Upper lobe of left lung (tissue), 6 donors: ENCODE results near the gene TTC12. TPM values are rescaled to one million over a fixed set of nuclear protein-coding genes. Genes with fewer than 3 reads are reported as not detected.
A peak's percentile ranks its signal among the peaks of the same experiment; 100 is the strongest.

Experiments used
- ATAC-seq, 2 donors: fragments of 200-7000 bp; cut with Tn5 transposase; one replicate each; pipeline ENCODE4 v1.9.1; 2022; ENCODE audit warnings: mild to moderate bottlenecking in 2 of 2, moderate library complexity in 2 of 2; ENCODE audit not compliant: low FRiP score in 2 of 2
- DNase-seq, 2 donors: peaks; one replicate each; pipeline ENCODE4 v3.0.0-alpha.2; 2019 to 2020
- H3K27ac ChIP-seq, 4 donors: fragments of 200-600 bp; sonication (generic); one replicate each; pipeline ENCODE4 v1.5.1; 2016 to 2019
- H3K27me3 ChIP-seq, 4 donors: fragments of 200-600 bp; sonication (generic); one replicate each; pipeline ENCODE4 v1.5.1; 2017 to 2019
- H3K36me3 ChIP-seq, 4 donors: fragments of 200-600 bp; sonication (generic); one replicate each; pipeline ENCODE4 v1.5.1; 2016 to 2019
- H3K4me1 ChIP-seq, 4 donors: fragments of 200-600 bp; sonication (generic); one replicate each; pipeline ENCODE4 v1.5.1; 2018 to 2019
- H3K4me3 ChIP-seq, 4 donors: fragments of 200-600 bp; sonication (generic); one replicate each; pipeline ENCODE4 v1.5.1; 2017 to 2019; ENCODE audit warnings: mild to moderate bottlenecking in 2 of 4, moderate library complexity in 1 of 4
- H3K9me3 ChIP-seq, 4 donors: fragments of 200-600 bp; sonication (generic); one replicate each; pipeline ENCODE4 v1.5.1; 2018 to 2019
- CTCF ChIP-seq, 6 experiments: fragments of 450-650 bp in 4 of 6; fragments of 200-600 bp in 2 of 6; sonication (generic) in 2 of 6; IDR thresholded peaks; one replicate each; pipeline ENCODE4 v1.5.1; 2016 to 2019; ENCODE audit warnings: antibody characterized with exemption in 6 of 6
- EP300 ChIP-seq, 4 donors: sonication (generic); formaldehyde crosslinking; IDR thresholded peaks; one replicate each; pipeline ENCODE4 v1.5.1; 2017; ENCODE audit warnings: antibody characterized with exemption in 4 of 4, control low read depth in 2 of 4
- POLR2A ChIP-seq, 4 donors: fragments of 450-650 bp; IDR thresholded peaks; one replicate each; pipeline ENCODE4 v1.5.1; 2016 to 2017; ENCODE audit warnings: antibody characterized with exemption in 4 of 4, mild to moderate bottlenecking in 2 of 4
- POLR2AphosphoS5 ChIP-seq, 2 donors: sonication (generic); formaldehyde crosslinking; IDR thresholded peaks; one replicate each; pipeline ENCODE4 v1.5.1; 2017; ENCODE audit warnings: antibody characterized with exemption in 2 of 2
- WGBS, 2 donors: methylation state at CpG; one replicate each; pipeline ENCODE4 v1.1.5; 2017 to 2018; 5-methylcytosine and 5-hydroxymethylcytosine counted together
- total RNA-seq, 6 donors: library from RNA; depleted of rRNA in 4 of 6; stranded (reverse); fragments of >200 nt in 4 of 6; gene quantifications; one replicate each; pipeline versions ENCODE4 v1.1.0 to v1.2.1, GENCODE V29; 2016 to 2021
- donor health status: DM: no; HTN: no; CAD: no; lungs with moderate emphysema.
- donor health status: DM: no; HTN: yes; CAD: no; lungs with severe emphysema.

TTC12 gene
- total RNA-seq, 6 donors from 2014 or later: 11.6 to 56.7 (median 16.1) TPM

- H3K36me3 ChIP-seq: no peaks in the 10 kb centered on the region
- no peak overlapping the region for H3K27ac ChIP-seq
- TF ChIP-seq EP300 (IDR thresholded peaks at IDR 0.05): no peak
- no peak for TF ChIP-seq POLR2AphosphoS5 (IDR thresholded peaks at IDR 0.05)
- TF ChIP-seq CTCF (IDR thresholded peaks at IDR 0.05): no peak
- no peak for TF ChIP-seq POLR2A (IDR thresholded peaks at IDR 0.05)
- 88 to 89% methylated on average over 20 to 21 of the region's 21 CpGs for WGBS, 2 donors
- no peaks in the 10 kb centered on the region for H3K4me1 ChIP-seq
- no peaks in the 10 kb centered on the region for H3K27me3 ChIP-seq
- no peaks in the 10 kb centered on the region for H3K9me3 ChIP-seq
- DNase-seq: no peak
- no peak overlapping the region for H3K4me3 ChIP-seq
- no peak for ATAC-seq
Observed at GRCh38 chr11:113410414-113411135, 96.2 kb downstream of the TTC12 start.

- ATAC-seq (no peak), DNase-seq (no peak)
- WGBS, 2 donors: 91 to 92% methylated on average over 2 to 3 of the region's 3 CpGs
- Histone ChIP-seq H3K27ac (no peak overlapping the region), H3K27me3 (no peaks in the 10 kb centered on the region), H3K36me3 (no peaks in the 10 kb centered on the region), H3K9me3 (no peaks in the 10 kb centered on the region), H3K4me1 (no peaks in the 10 kb centered on the region), H3K4me3 (no peak overlapping the region)
- TF ChIP-seq CTCF (IDR thresholded peaks at IDR 0.05) (no peak), POLR2AphosphoS5 (IDR thresholded peaks at IDR 0.05) (no peak), EP300 (IDR thresholded peaks at IDR 0.05) (no peak), POLR2A (IDR thresholded peaks at IDR 0.05) (no peak)
Observed at GRCh38 chr11:113411536-113411935, 97.2 kb downstream of the TTC12 start.

GRCh38 chr11:113412675-113413074 lies 98.3 kb downstream of the TTC12 start:
- ATAC-seq: no peak
- WGBS, 2 donors: 79 to 91% methylated on average over 8 to 9 of the region's 9 CpGs

GRCh38 chr11:113415343-113415742 lies 101.0 kb downstream of the TTC12 start:
- H3K4me3 ChIP-seq: no peak overlapping the region
- no peaks in the 10 kb centered on the region for H3K9me3 ChIP-seq
- DNase-seq (peak in 1 of 2 donors; percentile 49), ATAC-seq (no peak)
- H3K4me1 ChIP-seq: no peaks in the 10 kb centered on the region
- TF ChIP-seq CTCF (IDR thresholded peaks at IDR 0.05) (no peak), POLR2AphosphoS5 (IDR thresholded peaks at IDR 0.05) (no peak)
- no peaks in the 10 kb centered on the region for H3K27me3 ChIP-seq
- 94 to 96% methylated on average over 15 to 16 of the region's 16 CpGs for WGBS, 2 donors
- no peak overlapping the region for H3K27ac ChIP-seq
- H3K36me3 ChIP-seq: no peaks in the 10 kb centered on the region

More at GRCh38 chr11:113412675-113413074, 98.3 kb downstream of the TTC12 start:
- no peaks in the 10 kb centered on the region for H3K36me3 ChIP-seq
- H3K4me3 ChIP-seq: no peak overlapping the region
- H3K27ac ChIP-seq: no peak overlapping the region
- peak in 1 of 2 donors; percentile 66 for DNase-seq
- H3K27me3 ChIP-seq: no peaks in the 10 kb centered on the region
- no peaks in the 10 kb centered on the region for H3K4me1 ChIP-seq
- no peak for TF ChIP-seq POLR2A (IDR thresholded peaks at IDR 0.05)
- no peak for TF ChIP-seq EP300 (IDR thresholded peaks at IDR 0.05)
- no peak for TF ChIP-seq POLR2AphosphoS5 (IDR thresholded peaks at IDR 0.05)
- H3K9me3 ChIP-seq: no peaks in the 10 kb centered on the region

Other genes with a start within 250 kb of the TTC12 start
- 1 to 10 TPM in 4 of 6 donors, under 1 TPM in 2; 0.14 to 4.4 (median 2.2) TPM for gene ANKK1, start 73.2 kb downstream of the TTC12 start, total RNA-seq
- gene DRD2, start 160.8 kb downstream of the TTC12 start, total RNA-seq: under 1 TPM in 1 of 6 donors, not detected in 5; 0.13 TPM